ENCODE measurements around the gene FOCAD.

DNA sequence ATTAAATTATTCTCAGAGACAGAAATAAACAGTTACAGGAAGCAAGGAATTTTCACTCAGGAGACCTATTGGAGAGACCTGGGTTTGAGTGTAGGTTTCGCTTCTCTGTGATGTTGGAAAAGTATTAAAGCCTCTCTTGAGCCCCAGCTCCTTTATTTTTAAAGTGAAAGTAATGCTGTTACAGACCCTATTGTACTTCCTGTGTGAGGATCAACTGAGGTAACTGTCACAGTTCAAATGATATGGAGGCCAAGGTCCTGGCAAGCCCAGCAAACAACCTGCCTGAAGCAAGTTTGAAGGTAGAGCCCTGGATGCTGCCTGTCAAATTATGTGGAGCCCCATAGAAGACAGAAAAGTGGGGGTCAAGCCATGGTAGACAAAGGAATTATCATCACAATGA, 355.2 kb downstream of the FOCAD start:
- TF ChIP-seq POLR2A (IDR thresholded peaks at IDR 0.05) = no peak
- no peak for TF ChIP-seq POLR2AphosphoS5 (IDR thresholded peaks at IDR 0.05)
- TF ChIP-seq EP300 (IDR thresholded peaks at IDR 0.05) = no peak
- TF ChIP-seq, protein P1, sequence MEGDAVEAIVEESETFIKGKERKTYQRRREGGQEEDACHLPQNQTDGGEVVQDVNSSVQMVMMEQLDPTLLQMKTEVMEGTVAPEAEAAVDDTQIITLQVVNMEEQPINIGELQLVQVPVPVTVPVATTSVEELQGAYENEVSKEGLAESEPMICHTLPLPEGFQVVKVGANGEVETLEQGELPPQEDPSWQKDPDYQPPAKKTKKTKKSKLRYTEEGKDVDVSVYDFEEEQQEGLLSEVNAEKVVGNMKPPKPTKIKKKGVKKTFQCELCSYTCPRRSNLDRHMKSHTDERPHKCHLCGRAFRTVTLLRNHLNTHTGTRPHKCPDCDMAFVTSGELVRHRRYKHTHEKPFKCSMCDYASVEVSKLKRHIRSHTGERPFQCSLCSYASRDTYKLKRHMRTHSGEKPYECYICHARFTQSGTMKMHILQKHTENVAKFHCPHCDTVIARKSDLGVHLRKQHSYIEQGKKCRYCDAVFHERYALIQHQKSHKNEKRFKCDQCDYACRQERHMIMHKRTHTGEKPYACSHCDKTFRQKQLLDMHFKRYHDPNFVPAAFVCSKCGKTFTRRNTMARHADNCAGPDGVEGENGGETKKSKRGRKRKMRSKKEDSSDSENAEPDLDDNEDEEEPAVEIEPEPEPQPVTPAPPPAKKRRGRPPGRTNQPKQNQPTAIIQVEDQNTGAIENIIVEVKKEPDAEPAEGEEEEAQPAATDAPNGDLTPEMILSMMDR (IDR thresholded peaks at IDR 0.05) = no peak
